HTERT RPE-1 (cell line): Measurements from ENCODE around the gene UGT2A2.

Experiments
- in situ Hi-C: fragments of 300-500 bp; cut with MboI; formaldehyde crosslinking; loops from 4 replicates; pipeline ENCODE4 v1.14.3; 2020; ENCODE audit warnings: low sequenced_read_pairs

Gene UGT2A2

DNA sequence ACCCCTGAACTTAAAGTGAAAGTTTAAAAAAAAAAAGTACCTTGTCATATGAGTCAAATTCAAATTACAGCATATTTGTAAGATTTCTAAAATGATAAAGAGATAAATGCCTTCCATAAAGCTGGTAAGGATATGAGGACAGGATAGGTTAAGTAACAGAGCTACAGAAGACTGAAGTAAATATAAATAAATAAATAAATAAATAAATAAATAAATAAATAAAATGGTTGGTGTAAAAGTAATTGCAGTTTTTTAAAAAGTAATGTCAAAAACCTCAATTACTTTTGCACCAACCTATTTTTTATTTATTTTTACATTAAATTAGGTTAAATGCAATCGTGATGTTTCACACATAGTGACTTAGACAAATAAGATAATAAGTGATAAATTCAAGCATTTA, 62.2 kb downstream of the UGT2A2 start:
- in situ Hi-C loops = no loop called here

DNA sequence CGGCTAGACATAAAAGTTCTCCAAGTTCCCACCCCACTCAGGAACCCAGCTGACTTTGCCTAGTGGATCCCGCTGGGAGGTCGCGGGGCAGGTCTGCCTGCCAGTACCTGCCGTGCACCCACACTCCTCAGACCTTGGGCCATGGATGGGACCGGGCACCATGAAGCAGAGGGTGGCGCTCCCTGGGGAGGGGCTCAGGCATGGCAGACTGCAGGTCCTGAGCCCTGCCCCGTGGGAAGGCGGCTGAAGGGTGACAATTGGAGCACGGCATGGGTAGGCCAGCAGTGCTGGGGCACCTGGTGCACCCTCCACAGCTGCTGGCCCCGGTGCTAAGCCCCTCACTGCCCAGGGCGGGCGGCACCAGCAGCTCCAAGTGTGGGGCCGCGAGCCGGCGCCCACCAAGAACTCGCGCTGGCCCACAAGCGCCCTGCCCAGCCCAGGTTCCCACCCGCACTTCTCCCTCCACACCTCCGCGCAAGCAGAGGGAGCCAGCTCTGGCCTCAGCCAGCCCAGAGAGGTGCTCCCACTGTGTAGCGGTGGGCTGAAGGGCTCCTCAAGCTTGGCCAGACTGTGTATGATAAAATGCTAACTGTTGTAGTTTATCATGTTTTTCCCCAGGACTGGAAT, 63.1 kb downstream of the UGT2A2 start:
- in situ Hi-C loops = no loop called here

DNA sequence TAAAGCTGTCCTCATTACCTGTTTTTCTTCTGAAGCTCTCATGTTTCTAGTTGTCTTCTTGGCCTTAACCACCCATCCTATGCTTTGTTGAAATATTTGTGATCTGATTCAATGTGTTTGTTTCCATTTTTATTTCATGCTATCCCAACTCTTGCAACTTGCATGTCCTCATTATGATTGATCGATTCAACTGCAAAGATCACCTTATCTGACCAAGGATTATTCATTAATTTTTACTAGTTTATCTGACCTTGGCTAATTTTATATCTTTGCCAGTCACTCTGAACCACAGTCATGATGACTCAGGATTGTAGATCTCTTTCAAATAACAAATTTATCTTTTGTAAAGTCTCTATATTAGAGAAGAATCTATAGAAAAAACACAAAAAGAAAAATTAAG, 70.7 kb downstream of the UGT2A2 start:
- in situ Hi-C loops = no loop called here

DNA sequence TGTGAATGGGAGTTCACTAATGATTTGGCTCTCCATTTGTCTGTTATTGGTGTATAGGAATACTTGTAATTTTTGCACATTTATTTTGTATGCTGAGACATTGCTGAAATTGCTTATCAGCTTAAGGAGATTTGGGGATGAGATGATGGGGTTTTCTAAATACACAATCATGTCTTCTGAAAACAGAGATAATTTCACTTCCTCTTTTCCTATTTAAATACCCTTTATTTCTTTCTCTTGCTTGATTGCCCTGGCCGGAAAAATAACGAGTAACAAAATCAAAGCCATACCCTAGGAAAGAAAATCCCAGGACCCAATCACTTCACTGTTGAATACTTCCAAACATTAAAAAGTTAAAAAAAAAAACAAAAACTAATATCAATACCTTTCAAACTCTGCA, 76.0 kb downstream of the UGT2A2 start:
- in situ Hi-C loops = no loop called here

DNA sequence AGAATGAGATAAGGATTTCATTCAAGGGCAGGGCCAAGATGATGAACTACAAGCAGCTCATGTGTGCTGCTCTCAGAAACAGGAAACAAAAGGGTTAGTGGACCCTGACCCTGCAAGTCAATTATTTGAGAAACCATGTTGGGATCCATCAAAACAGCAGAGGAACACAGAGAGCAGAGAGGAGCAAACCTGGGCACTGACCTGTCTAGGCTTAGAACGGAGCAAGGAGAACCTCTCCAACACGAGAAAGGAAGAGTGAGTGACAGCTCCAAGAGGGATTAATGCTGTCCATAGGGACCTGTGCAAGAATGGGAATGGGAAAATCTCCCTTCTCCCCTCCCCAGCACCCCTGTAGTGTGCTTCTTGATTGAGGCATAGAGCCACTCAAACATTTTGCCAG, 89.8 kb downstream of the UGT2A2 start:
- in situ Hi-C loops = no loop called here

DNA sequence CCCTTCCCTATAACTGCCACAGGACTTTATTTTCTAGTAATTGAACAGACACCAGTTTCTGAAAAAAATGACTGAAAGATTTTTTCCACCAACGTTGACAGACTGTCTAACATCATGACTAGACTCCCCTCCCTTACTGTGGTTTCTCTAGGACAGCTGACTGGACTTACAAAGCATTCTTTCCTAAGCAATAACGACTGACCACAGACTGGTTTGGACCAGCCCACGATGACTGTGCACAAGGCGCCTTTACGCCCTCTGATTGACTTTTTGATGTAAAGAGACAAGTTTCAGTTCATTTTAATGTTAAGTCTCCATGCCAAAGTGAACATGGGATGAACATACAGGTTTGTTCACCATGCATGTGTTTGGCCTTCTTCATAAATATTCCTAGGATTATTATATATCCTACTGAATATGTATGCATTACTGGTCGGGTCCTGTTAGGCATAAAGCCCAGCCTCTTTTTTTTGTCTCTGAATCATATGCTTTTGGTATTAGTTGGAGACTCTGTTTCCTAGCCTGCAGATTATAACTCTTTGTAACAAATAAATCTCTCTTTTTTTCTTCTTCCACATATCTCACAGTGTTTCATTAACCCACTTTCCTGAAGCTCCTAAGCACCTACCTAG, 93.2 kb downstream of the UGT2A2 start:
- in situ Hi-C loops = no loop called here
